SU-DHL-6 (cell line): ENCODE data around the gene PRTN3.

ENCODE experiments used
- H2AFZ ChIP-seq: fragments of 200-600 bp; sonication (generic); 2 replicates; pipeline ENCODE4 v1.6.1; 2014; ENCODE audit warnings: low read depth, mild to moderate bottlenecking, moderate library complexity, mixed read lengths, antibody characterized with exemption, low read length; ENCODE audit not compliant: severe bottlenecking
- H3F3A ChIP-seq: fragments of 200-600 bp; shearing (Covaris generic); 2 replicates; pipeline ENCODE4 v1.6.0; 2016; ENCODE audit warnings: antibody characterized with exemption, mild to moderate bottlenecking; ENCODE audit not compliant: insufficient read depth
- H3K27ac ChIP-seq: fragments of 200-600 bp; sonication (generic); 2 replicates; pipeline ENCODE4 v1.5.1; 2016; ENCODE audit warnings: low read depth, mild to moderate bottlenecking, low read length, moderate library complexity, mixed read lengths
- H3K27me3 ChIP-seq: fragments of 200-600 bp; sonication (generic), shearing (Covaris generic); 2 replicates; pipeline ENCODE4 v1.6.0; 2014; ENCODE audit warnings: mild to moderate bottlenecking, low read length
- H3K36me3 ChIP-seq: fragments of 200-600 bp; sonication (generic); 2 replicates; pipeline ENCODE4 v1.6.1; 2014; ENCODE audit warnings: mild to moderate bottlenecking, low read length, mixed read lengths
- H3K4me2 ChIP-seq: fragments of 300-600, 200-600 bp; shearing (Covaris generic), sonication (generic); 2 replicates; pipeline ENCODE4 v1.6.0; 2014; ENCODE audit warnings: low read length, low read depth, mild to moderate bottlenecking; ENCODE audit not compliant: poor library complexity, severe bottlenecking
- H3K4me3 ChIP-seq: fragments of 200-600 bp; sonication (generic); 2 replicates; pipeline ENCODE4 v1.5.1; 2014; ENCODE audit warnings: antibody characterized with exemption, low read length, mild to moderate bottlenecking, mixed read lengths; ENCODE audit not compliant: insufficient read depth, poor library complexity, severe bottlenecking
- H3K79me2 ChIP-seq: fragments of 200-600 bp; sonication (generic); 2 replicates; pipeline ENCODE4 v1.6.1; 2014; ENCODE audit warnings: mild to moderate bottlenecking, low read length, moderate library complexity; ENCODE audit not compliant: insufficient read depth
- H3K9ac ChIP-seq: fragments of 200-600 bp; sonication (generic); 2 replicates; pipeline ENCODE4 v1.7.0; 2014; ENCODE audit warnings: mild to moderate bottlenecking, low read length
- H3K9me2 ChIP-seq: fragments of 200-600 bp; sonication (generic); replicated peaks from 2 replicates; pipeline ENCODE4 v1.6.1; 2014; ENCODE audit warnings: low read length; ENCODE audit not compliant: insufficient read depth
- H3K9me3 ChIP-seq: fragments of 200-600 bp; sonication (generic); 2 replicates; pipeline ENCODE4 v1.6.1; 2014; ENCODE audit warnings: low read length, mixed read lengths; ENCODE audit not compliant: insufficient read depth
- H4K20me1 ChIP-seq: fragments of 200-600 bp; sonication (generic); 2 replicates; pipeline ENCODE4 v1.6.1; 2014; ENCODE audit warnings: low read depth, mild to moderate bottlenecking, antibody characterized with exemption, low read length, moderate library complexity, mixed read lengths
- CTCF ChIP-seq: fragments of 200-600 bp; sonication (generic); IDR thresholded peaks from one replicate; pipeline ENCODE4 v1.5.1; 2017; ENCODE audit warnings: antibody characterized with exemption, mild to moderate bottlenecking, low read length, moderate library complexity; ENCODE audit not compliant: insufficient read depth, poor library complexity, severe bottlenecking
- EZH2phosphoT487 ChIP-seq: fragments of 200-600 bp; sonication (generic), shearing (Covaris generic); conservative IDR thresholded peaks from 2 replicates; pipeline ENCODE4 v1.6.1; 2018; ENCODE audit warnings: mild to moderate bottlenecking, antibody characterized with exemption, low read length, moderate library complexity, mixed read lengths

Gene PRTN3

GRCh38 chr19:803099-803561, 37.7 kb upstream of the PRTN3 start:
- no peaks in the 10 kb centered on the region for H3K9me2 ChIP-seq
- no peaks in the 10 kb centered on the region for H3K27me3 ChIP-seq
- H3K79me2 ChIP-seq: peaks cover 87% of the 10 kb centered on the region
- no peak overlapping the region for H3K9ac ChIP-seq
- no peak overlapping the region for H3K4me2 ChIP-seq
- TF ChIP-seq CTCF: no peak
- TF ChIP-seq EZH2phosphoT487: no peak
- no peak overlapping the region for H2AFZ ChIP-seq
- H3K4me3 ChIP-seq: no peak overlapping the region
- no peaks in the 10 kb centered on the region for H3F3A ChIP-seq
- peaks cover 44% of the 10 kb centered on the region for H4K20me1 ChIP-seq
- no peak overlapping the region for H3K27ac ChIP-seq
- H3K36me3 ChIP-seq: peaks cover 18% of the 10 kb centered on the region; the same call in 1 of the 2 replicates
- H3K9me3 ChIP-seq: no peaks in the 10 kb centered on the region

GRCh38 chr19:803686-804418, 36.9 kb upstream of the PRTN3 start:
- Histone ChIP-seq H3F3A (no peaks in the 10 kb centered on the region), H4K20me1 (peaks cover 44% of the 10 kb centered on the region)

GRCh38 chr19:804419-805165, 36.2 kb upstream of the PRTN3 start:
- Histone ChIP-seq H2AFZ (no peak overlapping the region), H4K20me1 (peaks cover 37% of the 10 kb centered on the region), H3K4me2 (no peak overlapping the region), H3K27ac (no peak overlapping the region), H3K9me2 (no peaks in the 10 kb centered on the region), H3F3A (peaks cover 4% of the 10 kb centered on the region; the same call in 1 of the 2 replicates), H3K4me3 (no peak overlapping the region), H3K36me3 (peaks cover 16% of the 10 kb centered on the region; the same call in 1 of the 2 replicates), H3K27me3 (no peaks in the 10 kb centered on the region), H3K9ac (no peak overlapping the region), H3K79me2 (peaks cover 73% of the 10 kb centered on the region), H3K9me3 (no peaks in the 10 kb centered on the region)
- TF ChIP-seq CTCF (no peak), EZH2phosphoT487 (no peak)

More at GRCh38 chr19:803686-804418, 36.9 kb upstream of the PRTN3 start:
- Histone ChIP-seq H3K4me2 (no peak overlapping the region), H3K9me2 (no peaks in the 10 kb centered on the region), H3K27me3 (no peaks in the 10 kb centered on the region), H3K27ac (no peak overlapping the region), H3K79me2 (peaks cover 80% of the 10 kb centered on the region), H3K9ac (no peak overlapping the region), H3K9me3 (no peaks in the 10 kb centered on the region), H3K4me3 (no peak overlapping the region), H2AFZ (no peak overlapping the region), H3K36me3 (peaks cover 18% of the 10 kb centered on the region; the same call in 1 of the 2 replicates)
- TF ChIP-seq EZH2phosphoT487: no peak
- TF ChIP-seq CTCF: no peak
